ENCODE measurements around the gene ZNF746. TPM values are rescaled to one million over a fixed set of nuclear protein-coding genes. Genes with fewer than 3 reads are reported as not detected.

ZNF746 gene
- total RNA-seq, 1 donor from 2014 or later: 21.2 TPM

GRCh38 chr7:149509774-149510173 lies 12.2 kb upstream of the ZNF746 start:
- no peak for TF ChIP-seq CTCF (conservative IDR thresholded peaks at IDR 0.05)
- H3K9me3 Mint-ChIP-seq: peaks cover 26% of the 10 kb centered on the region
- no peak for DNase-seq (ENCODE audit: low read depth, low spot score)
- H3K27ac Mint-ChIP-seq (ENCODE audit: unreplicated experiment): no peak overlapping the region
- no peak overlapping the region for H3K4me3 Mint-ChIP-seq
- H3K36me3 Mint-ChIP-seq (ENCODE audit: low read depth): peaks cover 4% of the 10 kb centered on the region
- peaks cover 37% of the 10 kb centered on the region for H3K27me3 Mint-ChIP-seq (ENCODE audit: low read depth)
- no peaks in the 10 kb centered on the region for H3K4me1 Mint-ChIP-seq

GRCh38 chr7:149505551-149505950 lies 7.9 kb upstream of the ZNF746 start:
- DNase-seq (ENCODE audit: low read depth, low spot score): no peak
- Mint-ChIP-seq H3K9me3 (peaks cover 16% of the 10 kb centered on the region), H3K27ac (ENCODE audit: unreplicated experiment) (no peak overlapping the region), H3K36me3 (ENCODE audit: low read depth) (peaks cover 4% of the 10 kb centered on the region), H3K4me1 (no peaks in the 10 kb centered on the region), H3K4me3 (no peak overlapping the region), H3K27me3 (ENCODE audit: low read depth) (peaks cover 40% of the 10 kb centered on the region)
- TF ChIP-seq CTCF (conservative IDR thresholded peaks at IDR 0.05): no peak

- H3K4me3 Mint-ChIP-seq: no peak overlapping the region
- no peak for TF ChIP-seq CTCF (conservative IDR thresholded peaks at IDR 0.05)
- peaks cover 7% of the 10 kb centered on the region for H3K9me3 Mint-ChIP-seq
- H3K27me3 Mint-ChIP-seq (ENCODE audit: low read depth): peaks cover 60% of the 10 kb centered on the region
- no peak overlapping the region for H3K27ac Mint-ChIP-seq (ENCODE audit: unreplicated experiment)
- peaks cover 6% of the 10 kb centered on the region for H3K36me3 Mint-ChIP-seq (ENCODE audit: low read depth)
- peaks cover 3% of the 10 kb centered on the region for H3K4me1 Mint-ChIP-seq
- DNase-seq (ENCODE audit: low read depth, low spot score): no peak
Observed at GRCh38 chr7:149501651-149502050, 4.0 kb upstream of the ZNF746 start.

- Mint-ChIP-seq H3K36me3 (ENCODE audit: low read depth) (peaks cover 6% of the 10 kb centered on the region), H3K27ac (ENCODE audit: unreplicated experiment) (no peak overlapping the region), H3K4me1 (peaks cover 10% of the 10 kb centered on the region), H3K27me3 (ENCODE audit: low read depth) (peaks cover 60% of the 10 kb centered on the region), H3K4me3 (peak overlapping the region; percentile 56), H3K9me3 (peaks cover 4% of the 10 kb centered on the region)
- TF ChIP-seq CTCF (conservative IDR thresholded peaks at IDR 0.05): no peak
- no peak for DNase-seq (ENCODE audit: low read depth, low spot score)
Observed at GRCh38 chr7:149500910-149501309, 3.3 kb upstream of the ZNF746 start.

GRCh38 chr7:149500201-149500600 lies 2.6 kb upstream of the ZNF746 start:
- no peaks in the 10 kb centered on the region for H3K9me3 Mint-ChIP-seq
- no peak for DNase-seq (ENCODE audit: low read depth, low spot score)
- H3K27me3 Mint-ChIP-seq (ENCODE audit: low read depth): peaks cover 56% of the 10 kb centered on the region
- no peak overlapping the region for H3K27ac Mint-ChIP-seq (ENCODE audit: unreplicated experiment)
- peaks cover 17% of the 10 kb centered on the region for H3K4me1 Mint-ChIP-seq
- peaks cover 4% of the 10 kb centered on the region for H3K36me3 Mint-ChIP-seq (ENCODE audit: low read depth)
- peak overlapping the region; percentile 81 for H3K4me3 Mint-ChIP-seq
- TF ChIP-seq CTCF (conservative IDR thresholded peaks at IDR 0.05): no peak

GRCh38 chr7:149498811-149499210 lies 1.2 kb upstream of the ZNF746 start:
- no peak overlapping the region for H3K27ac Mint-ChIP-seq (ENCODE audit: unreplicated experiment)
- peaks cover 20% of the 10 kb centered on the region for H3K4me1 Mint-ChIP-seq
- H3K9me3 Mint-ChIP-seq: no peaks in the 10 kb centered on the region
- peaks cover 45% of the 10 kb centered on the region for H3K27me3 Mint-ChIP-seq (ENCODE audit: low read depth)
- TF ChIP-seq CTCF (conservative IDR thresholded peaks at IDR 0.05): no peak
- peaks cover 2% of the 10 kb centered on the region for H3K36me3 Mint-ChIP-seq (ENCODE audit: low read depth)
- peak overlapping the region; percentile 81 for H3K4me3 Mint-ChIP-seq
- no peak for DNase-seq (ENCODE audit: low read depth, low spot score)

Data from neural crest cell (in vitro differentiated cells).